ENCODE measurements around the gene C17orf58. TPM values are rescaled to one million over a fixed set of nuclear protein-coding genes. Genes with fewer than 3 reads are reported as not detected.

C17orf58 gene
- total and polyA plus RNA-seq, 2 of the 8 experiments (the other 6 are each of a cell fraction or from before 2014, with no cell fraction given) = 22.6 to 24.1 TPM

DNA sequence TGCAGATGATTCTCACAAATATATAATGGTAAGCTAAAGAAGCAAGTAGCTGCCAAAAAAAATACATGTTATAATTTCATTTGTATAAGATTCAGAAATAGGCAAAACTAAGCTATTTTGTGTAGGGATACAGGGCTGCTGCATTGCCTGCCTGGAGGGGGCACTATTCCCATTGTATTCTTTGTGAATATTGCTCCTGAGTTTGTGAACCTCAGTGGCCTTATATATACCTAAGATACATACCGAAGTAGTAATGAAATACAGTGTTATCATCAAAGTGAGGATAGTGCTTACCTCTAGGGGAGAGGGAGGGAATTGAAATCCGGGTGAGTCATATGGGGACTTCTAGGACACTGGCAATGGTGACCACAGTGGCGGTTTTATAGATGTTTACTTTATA is 53.5 kb downstream of the C17orf58 start:
- H2BK120ac ChIP-seq (replicated peaks; ENCODE audit: low read depth, low read length) = no peak overlapping the region
- no peak overlapping the region for H2BK12ac ChIP-seq (ENCODE audit: low read depth, low read length)

More for the DNA sequence above, 53.5 kb downstream of the C17orf58 start:
- Histone ChIP-seq H2BK15ac (ENCODE audit: low read length) (no peak overlapping the region), H3K4me1 (replicated peaks in 1 of 4; ENCODE audit: control insufficient read depth in 3 of 4, insufficient read depth in 4 of 4, low read length in 3 of 4) (no peaks in the 10 kb centered on the region), H2AK5ac (ENCODE audit: low read depth, low read length) (no peak overlapping the region), H3K9ac (replicated peaks in 1 of 4; ENCODE audit: extremely low read depth in 1 of 4, low read depth in 3 of 4, low read length in 3 of 4) (no peak overlapping the region), H4K91ac (replicated peaks; ENCODE audit: insufficient read length, low read length) (no peak overlapping the region), H3K23me2 (ENCODE audit: low read depth, low read length) (no peaks in the 10 kb centered on the region), H2BK20ac (ENCODE audit: low read length) (no peak overlapping the region), H3K18ac (ENCODE audit: extremely low read depth, low read length) (no peak overlapping the region), H3K23ac (ENCODE audit: insufficient read length) (no peak overlapping the region), H3K79me2 (ENCODE audit: control insufficient read depth in 1 of 2, insufficient read depth in 2 of 2, low read length in 2 of 2) (no peaks in the 10 kb centered on the region), H2AFZ (ENCODE audit: low read length) (no peak overlapping the region), H4K8ac (ENCODE audit: extremely low read depth, insufficient read depth, low read length) (no peak overlapping the region), H3K56ac (replicated peaks; ENCODE audit: insufficient read length, low read depth, low read length) (no peak overlapping the region), H3K4me3 (ENCODE audit: extremely low read depth in 1 of 4, insufficient read depth in 2 of 4, low read depth in 3 of 4, low read length in 4 of 4) (no peak overlapping the region), H3K79me1 (ENCODE audit: low read depth, low read length) (peaks cover 2% of the 10 kb centered on the region; the same call in 1 of the 2 replicates), H2BK5ac (ENCODE audit: low read depth, low read length) (no peak overlapping the region), H3K14ac (ENCODE audit: insufficient read length) (no peak overlapping the region), H3K4ac (replicated peaks; ENCODE audit: insufficient read length, low read depth, low read length) (no peak overlapping the region), H4K5ac (ENCODE audit: insufficient read length, low read depth, low read length) (no peak overlapping the region), H3K27ac (ENCODE audit: low read depth, low read length) (no peak overlapping the region), H4K20me1 (replicated peaks in 1 of 2; ENCODE audit: control insufficient read depth in 1 of 2, insufficient read depth in 2 of 2, low read length in 2 of 2) (peaks cover 0 to 3% of the 10 kb centered on the region in 2 experiments), H3K9me3 (ENCODE audit: insufficient read depth in 2 of 2, low read depth in 1 of 2, low read length in 1 of 2) (no peaks in the 10 kb centered on the region), H3K36me3 (ENCODE audit: control insufficient read depth in 2 of 4, insufficient read depth in 4 of 4, low read length in 3 of 4) (peaks cover 44 to 90% (median 71%) of the 10 kb centered on the region in 4 experiments), H3K27me3 (replicated peaks in 1 of 4; ENCODE audit: control insufficient read depth in 3 of 4, extremely low read depth in 1 of 4, insufficient read depth in 3 of 4, low read length in 3 of 4) (no peaks in the 10 kb centered on the region), H3K4me2 (ENCODE audit: insufficient read depth in 1 of 2, low read depth in 2 of 2, low read length in 2 of 2) (no peak overlapping the region)
- CTCF ChIA-PET (ENCODE audit: partially characterized antibody) = interaction anchor here (0.7 to 4.0 kb wide), 21 partner anchors 9 to 538 kb away, joined by 3 to 26 read pairs (median 3); partner anchors contain the start of gene C17orf58
- DNase-seq (ENCODE audit: low read depth in 1 of 2, low spot score in 2 of 2) (no peak), FAIRE-seq (no peak)
- 89% methylated on average over 3 of the region's 3 CpGs; no CpG with 5 or more reads in 1 of the 2 experiments for WGBS, 2 experiments (ENCODE audit: extremely low coverage in 1 of 2, insufficient coverage in 1 of 2, insufficient read length in 1 of 2, insufficient replicate concordance in 2 of 2, low coverage in 1 of 2, low lambda C conversion rate in 2 of 2, missing lambda C conversion rate in 1 of 2)
- POLR2A ChIA-PET (ENCODE audit: partially characterized antibody) = interaction anchor here (0.6 to 0.7 kb wide), 3 partner anchors 10 to 101 kb away, joined by 3 read pairs; no protein-coding TSS in a partner anchor
- TF ChIP-seq, protein P1, sequence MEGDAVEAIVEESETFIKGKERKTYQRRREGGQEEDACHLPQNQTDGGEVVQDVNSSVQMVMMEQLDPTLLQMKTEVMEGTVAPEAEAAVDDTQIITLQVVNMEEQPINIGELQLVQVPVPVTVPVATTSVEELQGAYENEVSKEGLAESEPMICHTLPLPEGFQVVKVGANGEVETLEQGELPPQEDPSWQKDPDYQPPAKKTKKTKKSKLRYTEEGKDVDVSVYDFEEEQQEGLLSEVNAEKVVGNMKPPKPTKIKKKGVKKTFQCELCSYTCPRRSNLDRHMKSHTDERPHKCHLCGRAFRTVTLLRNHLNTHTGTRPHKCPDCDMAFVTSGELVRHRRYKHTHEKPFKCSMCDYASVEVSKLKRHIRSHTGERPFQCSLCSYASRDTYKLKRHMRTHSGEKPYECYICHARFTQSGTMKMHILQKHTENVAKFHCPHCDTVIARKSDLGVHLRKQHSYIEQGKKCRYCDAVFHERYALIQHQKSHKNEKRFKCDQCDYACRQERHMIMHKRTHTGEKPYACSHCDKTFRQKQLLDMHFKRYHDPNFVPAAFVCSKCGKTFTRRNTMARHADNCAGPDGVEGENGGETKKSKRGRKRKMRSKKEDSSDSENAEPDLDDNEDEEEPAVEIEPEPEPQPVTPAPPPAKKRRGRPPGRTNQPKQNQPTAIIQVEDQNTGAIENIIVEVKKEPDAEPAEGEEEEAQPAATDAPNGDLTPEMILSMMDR (IDR thresholded peaks at IDR 0.05; ENCODE audit: control extremely low read depth in 1 of 3, insufficient read depth in 1 of 3, low read depth in 1 of 3, low read length in 3 of 3) = peak in 2 of 3 experiments; percentile 34 to 67; a peak in 2 of 4 replicates
- TF ChIP-seq HDAC6 (IDR thresholded peaks at IDR 0.05; ENCODE audit: low read depth, low read length) (no peak), RAD21 (IDR thresholded peaks at IDR 0.05 in 1 of 2, conservative IDR thresholded peaks at IDR 0.05 in 1 of 2; ENCODE audit: low read depth in 2 of 2, low read length in 2 of 2) (peak; percentile 14 to 42; a peak in 2 of 4 replicates), ASH2L (IDR thresholded peaks at IDR 0.05; ENCODE audit: low read length) (no peak), SAP30 (IDR thresholded peaks at IDR 0.05; ENCODE audit: insufficient read depth, insufficient replicate concordance, low read length) (no peak)

Data from H1 (cell line).